HG02970 (cell line): Measurements from ENCODE around the gene GPR42.
"Not testable (repeated sequence)": the region's sequence is repeated elsewhere in the genome, so short reads cannot be mapped to it uniquely, and the experiment has no call there.

Experiments
- ATAC-seq: cut with Tn5 transposase; IDR thresholded peaks from one replicate; pipeline ENCODE4 v1.9.1; 2021; ENCODE audit warnings: mild to moderate bottlenecking, moderate library complexity, moderate number of reproducible peaks; ENCODE audit not compliant: unreplicated experiment, low FRiP score

GPR42 gene

DNA sequence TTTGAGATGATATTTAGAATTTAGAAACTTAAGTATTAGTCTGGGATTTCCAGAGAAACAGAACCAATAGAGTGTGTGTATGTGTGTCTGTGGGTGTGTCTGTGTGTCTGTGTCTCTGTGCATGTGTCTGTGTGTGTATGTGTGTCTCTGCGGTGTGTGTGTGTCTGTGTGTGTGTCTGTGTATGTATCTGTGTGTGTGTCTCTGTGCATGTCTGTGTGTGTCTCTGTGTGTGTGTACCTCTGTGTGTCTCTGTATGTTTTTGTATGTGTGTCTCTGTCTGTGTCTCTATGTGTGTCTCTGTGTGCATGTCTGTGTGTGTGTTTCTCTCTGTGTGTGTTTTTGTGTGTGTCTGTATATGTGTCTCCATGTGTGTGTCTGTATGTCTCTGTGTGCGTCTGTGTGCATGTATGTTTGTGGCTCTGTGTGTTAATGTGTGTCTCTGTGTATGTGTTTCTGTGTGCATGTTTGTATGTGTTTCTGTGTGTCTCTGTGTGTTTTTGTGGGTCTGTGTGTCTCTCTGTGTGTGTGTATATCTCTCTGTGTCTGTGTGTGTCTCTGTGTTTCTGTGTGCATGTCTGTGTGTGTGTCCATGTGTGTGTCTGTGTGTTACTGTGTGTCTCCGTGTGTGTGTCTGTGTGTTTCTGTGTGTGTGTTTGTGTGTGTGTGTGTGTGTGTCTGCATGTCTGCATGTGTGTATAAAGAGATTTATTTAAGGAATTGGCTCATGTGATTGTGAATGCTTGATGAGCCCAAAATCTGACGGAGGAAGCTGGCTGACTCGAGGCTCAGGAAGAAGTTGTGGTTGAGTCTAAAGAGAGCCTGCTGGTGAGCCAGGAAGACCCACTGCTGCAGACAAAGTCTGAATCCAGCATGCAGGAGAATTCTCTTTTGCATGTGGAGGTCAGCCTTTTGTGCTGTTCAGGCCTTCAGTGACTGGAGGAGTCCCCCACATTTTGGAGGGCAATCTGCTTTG is 22.2 kb downstream of the GPR42 start:
- ATAC-seq = no peak

DNA sequence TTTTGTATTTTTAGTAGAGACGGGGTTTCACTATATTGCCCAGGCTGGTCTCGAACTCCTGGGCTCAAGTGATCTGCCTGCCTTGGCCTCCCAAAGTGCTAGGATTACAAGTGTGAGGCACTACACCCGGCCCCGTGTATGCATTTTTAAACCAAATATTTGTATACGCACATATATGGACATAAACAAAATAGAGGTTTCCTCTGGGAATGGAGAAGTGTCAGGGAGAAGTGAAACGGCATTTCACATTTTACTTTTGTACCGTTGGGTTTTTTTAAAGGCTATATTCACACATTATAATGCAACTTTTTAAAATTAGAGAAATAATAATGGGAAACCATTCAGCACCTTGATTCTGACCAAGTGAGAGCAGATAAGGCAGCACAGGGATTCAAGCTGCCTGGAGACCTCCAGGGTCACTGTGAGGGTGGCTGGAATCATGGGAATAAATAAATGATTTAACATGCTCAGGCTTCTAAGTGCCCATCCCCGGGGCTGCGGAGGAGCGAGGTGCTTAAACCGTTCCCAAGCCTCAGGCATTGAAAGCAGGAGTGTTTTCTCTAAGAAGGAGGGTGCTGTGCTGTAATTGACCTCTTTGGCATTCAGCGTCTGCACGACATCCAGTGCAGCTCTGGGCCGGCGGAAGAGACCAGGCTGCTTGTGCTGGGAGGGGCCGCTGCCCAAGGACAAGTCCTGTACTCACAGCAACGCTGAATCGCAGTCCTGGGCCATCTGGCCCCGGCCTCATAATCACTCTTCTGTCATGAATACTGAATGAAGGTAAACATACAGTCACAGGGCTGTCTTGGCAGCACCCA is 24.7 kb downstream of the GPR42 start:
- ATAC-seq = no peak

GRCh38 chr19:35396240-35396885 is 25.5 kb downstream of the GPR42 start:
- ATAC-seq = no peak

DNA sequence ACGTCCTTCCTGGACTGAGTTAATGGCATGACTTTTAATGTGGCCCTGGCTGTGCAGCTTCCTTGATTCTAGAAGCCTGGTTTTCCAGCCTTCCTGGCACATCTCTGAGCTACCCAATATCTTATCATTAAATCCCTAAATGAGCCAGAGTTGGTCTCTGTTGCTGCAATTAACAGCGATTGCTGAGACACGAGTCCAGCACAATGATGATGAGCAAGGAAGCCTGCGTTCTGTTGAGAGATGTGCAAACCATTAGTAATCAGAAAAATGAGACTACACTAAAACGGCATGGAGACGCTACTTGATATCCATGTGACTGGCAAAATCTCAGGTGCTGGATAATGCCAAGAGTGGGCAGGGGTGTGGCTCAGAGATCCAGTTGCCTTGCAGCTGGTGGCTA is 26.2 kb downstream of the GPR42 start:
- no peak for ATAC-seq

- ATAC-seq = no peak
Observed at GRCh38 chr19:35398570-35398969, 27.7 kb downstream of the GPR42 start.

DNA sequence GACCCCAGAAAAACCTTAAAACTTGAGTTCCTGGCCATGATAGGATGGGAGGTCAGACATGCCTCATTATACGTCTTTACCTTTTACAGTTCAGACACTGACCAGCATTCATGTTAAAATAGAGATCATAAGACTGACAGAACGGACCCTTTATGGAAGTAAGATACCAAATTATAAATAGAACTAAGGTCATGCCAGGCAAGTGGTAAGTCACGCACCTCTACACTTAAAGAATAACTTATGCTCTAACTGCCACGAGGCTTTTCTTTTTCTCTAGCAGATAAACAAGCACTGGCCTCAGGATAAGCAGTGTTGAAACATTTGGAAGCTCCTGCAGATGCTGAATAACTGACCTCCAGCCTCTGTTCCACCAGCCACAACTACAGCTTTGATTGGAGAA is 28.4 kb downstream of the GPR42 start:
- ATAC-seq = no peak

DNA sequence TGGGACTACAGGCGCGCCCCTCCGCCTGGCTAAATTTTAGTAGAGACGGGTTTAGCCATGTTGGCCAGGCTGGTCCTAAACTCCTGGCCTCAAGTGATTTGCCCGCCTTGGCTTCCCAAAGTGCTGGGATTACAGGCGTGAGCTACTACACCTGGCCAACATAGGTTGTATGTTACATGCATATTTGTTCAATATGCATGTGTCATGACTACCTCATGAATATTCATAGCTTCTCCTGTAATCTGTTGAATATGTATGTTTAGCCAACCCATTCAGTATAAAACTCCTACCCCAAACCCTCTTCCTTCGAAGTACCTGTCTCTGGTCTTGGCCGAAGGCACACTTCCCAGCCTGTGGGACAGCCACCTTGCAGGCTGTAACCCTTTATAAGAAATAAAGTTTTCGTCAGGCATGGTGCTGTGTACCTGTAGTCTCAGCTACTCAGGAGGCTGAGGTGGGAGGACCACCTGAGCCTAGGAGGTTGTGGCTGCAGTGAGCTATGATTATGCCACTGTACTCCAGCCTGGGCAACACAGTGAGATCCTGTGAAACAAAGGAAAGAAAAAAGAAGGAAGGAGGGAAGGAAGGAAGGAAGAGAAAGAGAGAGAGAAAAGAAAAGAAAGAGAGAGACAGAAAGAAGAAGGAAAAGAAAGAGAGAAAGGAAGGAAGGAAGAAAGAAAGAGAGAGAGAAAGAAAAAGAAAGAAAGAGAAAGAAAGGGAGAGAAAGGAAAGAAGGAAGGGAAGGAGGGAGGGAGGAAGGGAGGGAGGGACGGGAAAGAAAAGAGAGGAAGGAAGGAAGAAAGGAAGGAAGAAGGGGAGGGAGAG is 29.3 kb downstream of the GPR42 start:
- no peak for ATAC-seq

DNA sequence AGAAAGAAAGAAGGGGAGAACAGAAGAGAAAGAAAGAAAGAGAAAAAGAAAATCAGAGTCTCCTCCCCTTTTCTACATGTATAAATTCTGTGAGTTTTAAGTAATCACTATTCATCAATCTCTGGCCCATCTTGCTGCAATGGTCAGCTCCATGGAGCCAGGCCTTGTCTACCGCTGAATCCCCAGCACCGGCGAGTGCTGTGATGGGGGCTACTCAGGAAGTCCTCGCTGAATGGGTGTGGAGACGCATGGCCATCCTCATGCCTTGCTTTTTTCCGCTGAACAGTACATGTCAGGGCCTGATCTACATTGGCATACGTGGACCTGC is 29.9 kb downstream of the GPR42 start:
- no peak for ATAC-seq

DNA sequence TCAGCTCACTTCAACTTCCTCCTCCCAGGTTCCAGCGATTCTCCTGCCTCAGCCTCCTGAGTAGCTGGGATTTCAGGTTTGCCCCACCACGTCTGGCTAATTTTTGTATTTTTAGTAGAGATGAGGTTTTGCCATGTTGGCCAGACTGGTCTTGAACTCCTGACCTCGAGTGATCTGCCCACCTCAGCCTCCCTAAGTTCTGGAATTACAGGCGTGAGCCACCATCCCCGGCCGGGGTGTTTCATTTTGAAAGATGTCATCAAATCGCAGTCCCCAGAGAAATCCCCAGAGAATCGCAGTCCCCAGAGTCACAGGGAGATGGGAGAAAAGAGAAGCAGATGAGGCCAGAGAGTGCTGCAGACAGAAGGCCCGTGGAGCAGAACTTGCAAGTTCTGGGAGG is 30.5 kb downstream of the GPR42 start:
- ATAC-seq = not testable (repeated sequence)

DNA sequence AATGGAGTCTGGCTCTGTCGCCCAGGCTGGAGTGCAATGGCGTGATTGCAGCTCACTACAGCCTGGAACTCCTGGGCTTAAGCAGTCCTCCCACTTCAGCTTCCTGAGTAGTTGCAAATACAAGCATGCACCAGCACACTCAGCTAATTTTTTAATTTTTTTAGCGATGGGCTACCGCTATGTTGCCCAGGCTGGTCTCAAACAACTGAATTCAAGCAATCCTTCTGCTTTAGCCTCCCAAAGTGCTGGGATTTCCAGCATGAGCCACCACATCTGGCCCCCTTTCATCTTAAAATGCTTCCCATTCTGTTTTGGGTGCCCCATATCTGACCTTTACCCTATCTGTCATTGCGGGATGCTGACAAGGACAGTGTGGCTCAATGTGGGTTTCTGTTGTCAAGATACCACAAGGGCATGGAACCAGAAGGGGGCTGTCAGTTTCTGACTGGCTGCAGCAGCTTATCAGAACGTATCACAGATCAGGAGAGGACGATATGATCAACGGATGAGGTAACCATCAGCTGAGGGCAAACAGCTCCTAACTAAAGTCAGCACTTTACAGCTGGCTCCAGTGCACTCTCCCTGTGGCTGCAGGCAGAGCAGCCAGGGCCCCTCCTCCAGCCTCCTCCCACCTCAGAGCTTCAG is 32.4 kb downstream of the GPR42 start:
- no peak for ATAC-seq

GRCh38 chr19:35404879-35405622 is 34.2 kb downstream of the GPR42 start:
- no peak for ATAC-seq

- no peak for ATAC-seq
Observed at GRCh38 chr19:35407619-35408018, 36.8 kb downstream of the GPR42 start.

- ATAC-seq = no peak
Observed at GRCh38 chr19:35408284-35409171, 37.7 kb downstream of the GPR42 start.

DNA sequence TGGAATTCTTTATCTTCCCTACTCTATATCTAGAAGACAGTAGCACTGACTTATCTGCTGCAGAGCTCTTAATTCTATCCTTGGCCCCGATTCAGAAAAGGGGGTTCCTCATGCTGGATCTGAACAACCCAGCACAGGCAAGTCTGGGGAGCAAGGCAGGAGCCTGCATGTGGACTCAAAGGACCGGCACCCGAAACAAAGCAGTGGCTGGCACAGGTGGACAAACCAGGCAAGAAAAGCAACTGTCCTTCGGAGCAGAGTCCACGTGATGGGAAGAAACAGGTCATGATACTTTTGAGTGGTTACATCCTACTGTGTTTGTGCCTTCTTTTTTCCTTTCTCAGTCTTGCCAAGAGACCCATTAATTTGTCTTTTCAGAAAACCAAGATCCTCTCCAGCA is 38.3 kb downstream of the GPR42 start:
- ATAC-seq = no peak

DNA sequence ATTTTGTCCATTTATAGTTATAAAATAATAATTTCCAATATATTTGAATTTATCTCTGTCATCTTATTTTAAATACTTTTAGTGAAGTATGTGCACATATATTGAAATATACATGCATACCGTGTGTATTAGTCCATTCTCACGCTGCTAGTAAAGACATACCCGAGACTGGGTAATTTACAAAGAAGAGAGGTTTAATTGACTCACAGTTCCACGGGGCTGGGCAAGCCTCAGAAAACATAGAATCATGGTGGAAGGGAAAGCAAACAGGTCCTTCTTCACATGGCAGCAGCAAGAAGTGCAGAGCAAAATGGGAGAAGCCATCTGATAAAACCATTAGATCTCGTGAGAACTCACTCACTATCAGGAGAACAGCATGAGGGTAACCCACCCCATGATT is 39.6 kb downstream of the GPR42 start:
- ATAC-seq = no peak

DNA sequence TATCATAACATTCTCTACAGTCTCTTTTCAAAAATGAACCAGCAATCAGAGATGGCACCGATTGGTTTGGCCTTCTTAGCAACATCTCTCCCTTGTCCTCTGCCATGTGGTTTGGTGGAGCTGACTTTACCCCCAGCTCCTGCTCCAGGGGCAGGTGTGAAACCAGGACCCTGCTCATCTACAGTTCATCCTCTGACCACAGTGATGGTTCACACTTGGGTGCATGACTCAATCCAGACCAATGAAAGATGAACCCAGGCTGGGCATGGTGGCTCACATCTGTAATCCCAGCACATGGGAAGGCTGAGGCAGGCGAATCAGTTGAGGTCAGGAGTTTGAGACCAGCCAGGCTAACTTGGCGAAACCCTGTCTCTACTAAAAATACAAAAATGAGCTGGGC is 43.6 kb downstream of the GPR42 start:
- no peak for ATAC-seq

- no peak for ATAC-seq
Observed at GRCh38 chr19:35416331-35416730, 45.5 kb downstream of the GPR42 start.

DNA sequence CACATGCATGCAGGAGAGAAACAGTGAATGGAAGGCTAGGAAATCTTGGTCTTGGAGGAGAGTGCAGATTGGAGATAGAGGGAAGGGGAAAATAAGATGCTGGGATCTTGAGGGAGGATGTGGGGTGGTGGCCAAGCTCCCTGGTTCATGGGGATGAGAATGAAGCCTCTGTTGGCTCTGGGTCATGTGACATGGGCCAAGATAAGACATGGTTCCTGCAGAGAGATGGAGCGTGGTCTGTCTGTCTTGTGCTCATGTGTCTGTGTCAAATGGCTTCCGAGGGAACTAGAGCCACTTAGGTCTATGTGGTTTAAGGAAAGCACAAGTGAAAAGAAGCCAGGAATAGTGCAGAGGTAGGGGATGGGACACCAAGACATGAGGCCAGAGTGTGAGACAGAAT is 46.4 kb downstream of the GPR42 start:
- no peak for ATAC-seq
